Neutrophil (primary cell): Measurements from ENCODE around the gene SP3.

ENCODE experiments used
- H3K27ac ChIP-seq: fragments of 200-600 bp; sonication (generic); 2 replicates; pipeline ENCODE4 v1.5.1; 2016; ENCODE audit warnings: mild to moderate bottlenecking, moderate library complexity
- H3K27me3 ChIP-seq: fragments of 200-600 bp; sonication (generic); 2 replicates; pipeline ENCODE4 v1.6.0; 2016; ENCODE audit warnings: mild to moderate bottlenecking
- H3K36me3 ChIP-seq: fragments of 200-600 bp; sonication (generic); 2 replicates; pipeline ENCODE4 v1.5.1; 2017
- H3K4me1 ChIP-seq, 2 experiments: fragments of 200-600 bp in 1 of 2; sonication (generic) in 1 of 2; 1 replicate in 1 of 2; 2 replicates in 1 of 2; pipeline versions ENCODE4 v1.5.1 to v1.6.1; 2013 to 2016; ENCODE audit warnings: low read depth in 1 of 2, low read length in 1 of 2, mild to moderate bottlenecking in 1 of 2, moderate library complexity in 1 of 2; ENCODE audit not compliant: control insufficient read depth in 1 of 2, insufficient read depth in 1 of 2
- H3K4me3 ChIP-seq, 2 experiments: fragments of 200-600 bp in 1 of 2; sonication (generic) in 1 of 2; 1 replicate in 1 of 2; 2 replicates in 1 of 2; pipeline ENCODE4 v1.5.1; 2013 to 2016; ENCODE audit warnings: low read depth in 1 of 2, low read length in 1 of 2, mild to moderate bottlenecking in 1 of 2, moderate library complexity in 1 of 2
- H3K9me3 ChIP-seq: fragments of 200-600 bp; sonication (generic); 2 replicates; pipeline ENCODE4 v1.5.1; 2016
- CTCF ChIP-seq: fragments of 200-600 bp; sonication (generic); IDR thresholded peaks from 2 replicates; pipeline ENCODE4 v1.5.1; 2016; ENCODE audit warnings: antibody characterized with exemption

The SP3 gene

GRCh38 chr2:173972636-173973035, 7.5 kb upstream of the SP3 start:
- TF ChIP-seq CTCF: no peak
- H3K4me3 ChIP-seq: no peak overlapping the region
- peaks cover 11 to 17% of the 10 kb centered on the region in 2 experiments for H3K4me1 ChIP-seq
- no peaks in the 10 kb centered on the region for H3K27me3 ChIP-seq
- no peaks in the 10 kb centered on the region for H3K9me3 ChIP-seq
- no peaks in the 10 kb centered on the region for H3K36me3 ChIP-seq
- no peak overlapping the region for H3K27ac ChIP-seq

- no peak overlapping the region for H3K27ac ChIP-seq
- H3K9me3 ChIP-seq: no peaks in the 10 kb centered on the region
- no peaks in the 10 kb centered on the region for H3K36me3 ChIP-seq
- H3K27me3 ChIP-seq: no peaks in the 10 kb centered on the region
- peaks cover 11 to 21% of the 10 kb centered on the region in 2 experiments for H3K4me1 ChIP-seq
- no peak for TF ChIP-seq CTCF
- H3K4me3 ChIP-seq: no peak overlapping the region
These were observed 7.0 kb upstream of the SP3 start for GRCh38 chr2:173972165-173972564.

- Histone ChIP-seq H3K9me3 (no peaks in the 10 kb centered on the region), H3K4me3 (no peak overlapping the region), H3K4me1 (peaks cover 25 to 36% of the 10 kb centered on the region in 2 experiments), H3K36me3 (no peaks in the 10 kb centered on the region), H3K27ac (no peak overlapping the region), H3K27me3 (no peaks in the 10 kb centered on the region)
- no peak for TF ChIP-seq CTCF
These were observed 5.3 kb upstream of the SP3 start for GRCh38 chr2:173970516-173970924.

GRCh38 chr2:173969886-173970285, 4.7 kb upstream of the SP3 start:
- no peaks in the 10 kb centered on the region for H3K9me3 ChIP-seq
- H3K4me1 ChIP-seq: peaks cover 25 to 36% of the 10 kb centered on the region in 2 experiments
- H3K4me3 ChIP-seq: no peak overlapping the region
- no peak overlapping the region for H3K27ac ChIP-seq
- H3K27me3 ChIP-seq: no peaks in the 10 kb centered on the region
- TF ChIP-seq CTCF: no peak
- H3K36me3 ChIP-seq: no peaks in the 10 kb centered on the region

GRCh38 chr2:173968551-173968950, 3.4 kb upstream of the SP3 start:
- Histone ChIP-seq H3K27me3 (no peaks in the 10 kb centered on the region), H3K4me3 (no peak overlapping the region), H3K9me3 (no peaks in the 10 kb centered on the region), H3K27ac (peak overlapping the region; percentile 100), H3K4me1 (peaks cover 25 to 36% of the 10 kb centered on the region in 2 experiments), H3K36me3 (no peaks in the 10 kb centered on the region)
- no peak for TF ChIP-seq CTCF
